Measurements from ENCODE around the gene EHBP1.
A peak's percentile ranks its signal among the peaks of the same experiment; 100 is the strongest.

EHBP1 gene

DNA sequence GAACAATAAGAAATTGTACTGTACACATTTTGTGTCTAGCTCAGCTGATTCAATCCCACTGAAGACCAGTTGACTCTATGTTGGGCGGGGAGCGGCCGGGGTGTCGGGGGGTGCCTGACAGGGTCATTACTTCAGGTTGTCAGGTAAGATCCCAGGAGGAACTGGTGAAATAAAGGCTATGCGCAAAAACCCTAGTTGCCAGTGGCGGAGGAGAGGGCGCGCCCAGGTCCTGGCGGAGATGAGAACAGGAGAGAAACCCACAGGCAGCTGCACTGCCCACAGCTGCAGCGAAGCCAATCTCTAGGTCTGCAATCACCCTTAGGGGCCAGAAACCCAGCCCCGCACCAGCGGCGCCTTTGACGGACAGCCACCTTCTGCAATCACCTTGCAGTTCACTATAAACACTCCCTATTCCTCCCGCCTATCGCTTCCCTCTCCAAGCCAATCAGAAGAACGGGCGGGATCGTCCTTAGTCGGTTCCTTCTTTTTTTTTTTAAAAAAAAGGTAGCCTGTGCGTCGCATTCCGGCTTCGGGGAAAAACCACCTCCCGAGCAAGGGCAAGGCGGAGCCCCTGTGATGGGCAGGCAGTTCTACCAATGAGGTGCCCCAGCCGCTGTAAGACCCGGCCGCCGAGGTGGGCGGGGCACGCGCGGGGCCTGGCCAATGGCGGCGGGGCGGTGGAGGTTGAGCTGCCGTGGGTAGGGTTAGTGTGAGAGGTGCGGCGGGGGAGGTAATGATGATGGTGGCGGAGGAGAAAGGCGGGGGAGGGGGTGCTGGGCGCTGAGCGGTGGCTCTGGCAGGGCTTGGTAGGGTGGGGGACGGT, at the start of gene EHBP1:
TSS of gene EHBP1 (plus strand) at position 707 of the 823 bp plus-strand sequence. CDS start 1,479 bp downstream, outside the sequence.
- DNase-seq (ENCODE audit: low read depth in 2 of 2, low spot score in 1 of 2): peak; percentile 94 to 96

DNA sequence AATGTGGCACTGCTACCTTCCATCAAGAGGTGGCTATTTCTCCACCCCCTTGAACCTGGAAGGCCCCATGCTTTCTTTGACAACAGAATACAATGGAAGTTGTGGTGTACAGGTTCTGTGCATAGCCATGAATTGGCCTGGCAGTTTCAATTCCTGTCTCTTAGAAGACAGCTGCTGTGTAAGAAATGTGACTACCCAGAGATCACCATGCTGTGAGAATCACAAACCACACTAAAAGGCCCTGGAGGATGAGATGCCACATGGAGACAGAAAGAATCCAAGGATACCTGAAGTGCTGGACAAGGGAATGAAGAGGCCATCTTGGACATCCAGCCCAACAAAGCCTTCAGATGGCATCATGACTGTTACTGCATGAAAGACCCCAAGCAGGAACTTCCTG, 47.7 kb upstream of the EHBP1 start:
- DNase-seq (ENCODE audit: low read depth in 2 of 2, low spot score in 1 of 2): no peak

DNA sequence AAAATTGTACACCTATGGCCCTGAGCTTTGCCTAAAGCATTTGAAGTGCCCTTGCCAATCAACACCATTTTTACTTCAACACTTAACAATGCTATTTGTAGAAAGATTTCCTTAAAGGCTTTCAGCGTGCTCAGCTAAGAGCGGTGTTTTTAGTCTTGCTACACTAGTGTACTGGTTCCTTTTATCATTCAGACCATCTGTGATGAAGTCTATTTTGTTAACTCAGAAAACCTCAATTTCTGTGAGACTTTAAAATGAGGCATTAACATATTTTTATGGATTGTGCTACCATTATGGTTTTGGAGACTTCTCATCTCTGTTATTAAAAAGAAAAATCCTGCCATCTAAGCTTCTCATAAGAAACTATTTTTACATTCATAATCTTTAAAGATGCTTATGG, 46.6 kb upstream of the EHBP1 start:
- no peak for DNase-seq (ENCODE audit: low read depth in 2 of 2, low spot score in 1 of 2)

DNA sequence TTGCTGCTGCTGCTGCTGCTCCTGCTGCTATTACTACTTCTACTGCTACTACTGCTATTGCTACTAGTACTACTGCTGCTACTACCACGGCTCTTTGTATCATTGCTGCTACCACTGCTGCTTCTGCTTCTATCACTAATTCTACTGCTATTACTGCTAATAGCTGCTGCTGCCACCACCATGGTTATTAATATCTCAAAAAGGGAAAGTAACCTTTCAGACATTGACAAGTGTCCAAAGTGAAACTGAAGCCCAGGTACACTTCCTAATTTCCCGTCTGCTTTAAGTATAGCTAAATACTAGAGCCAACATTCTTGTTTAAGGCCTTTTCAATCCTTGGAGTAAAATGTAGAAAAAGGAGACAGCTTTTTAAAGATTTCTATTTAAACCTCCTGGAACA, 45.4 kb upstream of the EHBP1 start:
- DNase-seq (ENCODE audit: low read depth in 2 of 2, low spot score in 1 of 2): no peak

DNA sequence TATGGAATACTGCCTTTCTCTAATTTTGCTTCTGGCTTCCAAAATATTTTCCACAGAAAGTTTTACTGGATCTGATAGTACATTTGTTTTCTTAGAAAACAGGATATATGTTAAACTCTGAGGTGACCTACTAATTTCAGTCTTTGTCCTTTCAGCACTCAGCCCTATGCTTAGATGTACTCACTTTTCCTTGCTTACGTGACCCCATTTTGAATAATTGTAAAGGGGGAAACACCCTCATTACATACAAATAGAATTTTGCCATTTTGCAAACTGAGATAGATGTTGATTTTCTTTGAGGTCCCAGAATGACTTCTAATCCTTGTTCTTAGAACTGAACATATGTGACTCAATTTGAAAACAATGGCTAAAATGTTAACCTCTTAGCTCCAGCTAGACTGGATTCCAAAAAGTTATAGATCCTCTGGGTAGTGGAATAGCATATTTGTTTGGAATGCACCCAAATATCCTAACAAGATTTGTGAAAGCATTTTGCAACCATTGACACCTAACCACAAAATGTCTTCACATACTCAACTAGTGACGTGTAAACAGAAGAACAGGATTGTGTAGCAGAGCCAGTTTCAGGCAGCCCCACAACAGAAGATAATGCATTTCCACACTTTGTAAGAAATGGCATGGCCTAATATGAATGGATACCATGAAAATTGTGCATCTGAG, 44.8 kb upstream of the EHBP1 start:
- no peak for DNase-seq (ENCODE audit: low read depth in 2 of 2, low spot score in 1 of 2)

DNA sequence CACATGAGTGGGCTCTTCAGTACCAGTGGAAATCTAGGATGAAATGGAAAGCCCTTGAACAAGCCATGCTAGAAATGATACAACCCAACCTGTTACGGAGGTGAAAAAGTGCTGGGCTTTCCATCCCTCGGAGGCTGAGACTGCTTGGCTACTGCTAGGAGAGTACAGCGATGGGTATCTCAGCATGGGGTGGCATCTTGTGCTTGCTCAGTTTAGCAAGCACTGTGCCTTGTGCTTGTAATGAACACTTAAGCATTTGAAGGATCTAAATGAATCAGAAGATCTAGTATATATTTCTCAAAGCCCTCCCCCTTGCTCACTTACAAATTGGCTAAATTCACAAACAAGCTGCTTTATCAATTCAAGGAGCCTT, 44.3 kb upstream of the EHBP1 start:
- DNase-seq (ENCODE audit: low read depth in 2 of 2, low spot score in 1 of 2): no peak

DNA sequence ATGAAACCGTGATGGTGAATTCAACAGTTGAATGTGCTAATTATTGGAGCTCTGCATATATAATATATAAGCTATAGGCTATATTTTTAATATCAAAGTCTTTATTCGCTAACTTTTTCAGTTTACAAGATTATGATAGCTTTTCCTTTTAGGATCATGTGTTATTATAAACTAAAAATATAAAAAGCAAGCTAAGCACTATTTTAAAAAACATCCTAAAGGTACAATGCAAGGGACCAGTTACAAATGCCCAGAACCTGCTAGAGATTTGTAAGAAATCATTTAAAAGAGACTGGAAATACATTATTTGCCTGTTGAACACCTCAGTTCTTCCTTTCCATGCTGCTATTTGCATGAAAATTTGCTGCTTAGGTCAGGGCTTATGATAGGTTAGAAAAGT, 43.4 kb upstream of the EHBP1 start:
- no peak for DNase-seq (ENCODE audit: low read depth in 2 of 2, low spot score in 1 of 2)

DNA sequence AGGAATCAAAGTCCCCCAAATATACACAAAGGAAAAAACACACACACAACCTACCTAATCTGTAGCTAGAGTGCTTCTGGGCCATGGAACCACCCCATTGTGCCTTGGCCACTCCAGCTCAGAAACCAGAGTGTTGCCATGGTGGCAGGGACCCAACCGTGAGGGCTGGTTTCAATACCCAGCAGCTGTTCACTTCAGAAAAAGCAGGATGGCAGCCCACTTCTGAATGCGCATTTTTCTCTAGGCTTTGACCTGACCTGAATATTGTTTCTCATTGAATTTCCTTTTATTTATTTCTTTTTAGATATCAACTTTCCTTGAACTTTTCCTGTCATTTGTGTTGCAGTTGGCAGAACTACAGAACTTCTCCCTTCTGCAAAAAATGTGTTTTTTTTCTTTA, 43.0 kb upstream of the EHBP1 start:
- no peak for DNase-seq (ENCODE audit: low read depth in 2 of 2, low spot score in 1 of 2)

DNA sequence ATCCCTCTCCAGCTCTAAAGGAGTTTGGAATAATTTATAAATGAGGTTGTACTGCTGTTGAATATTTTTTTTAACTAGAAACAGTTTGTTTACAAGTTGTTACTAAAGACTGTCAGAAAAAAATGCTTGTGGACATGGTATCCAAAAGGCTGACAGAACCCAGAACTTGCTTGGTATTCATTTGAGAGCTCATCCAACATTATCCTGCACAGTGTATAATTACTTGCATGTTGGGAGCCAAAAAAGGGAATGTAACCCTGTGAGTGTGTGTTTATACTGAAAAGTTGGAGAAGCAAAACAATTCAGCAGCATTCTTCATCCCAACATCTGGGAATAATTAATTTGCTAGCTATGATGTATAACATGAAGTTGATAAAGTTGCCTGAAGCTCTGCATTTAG, 42.1 kb upstream of the EHBP1 start:
- DNase-seq (ENCODE audit: low read depth in 2 of 2, low spot score in 1 of 2): no peak

DNA sequence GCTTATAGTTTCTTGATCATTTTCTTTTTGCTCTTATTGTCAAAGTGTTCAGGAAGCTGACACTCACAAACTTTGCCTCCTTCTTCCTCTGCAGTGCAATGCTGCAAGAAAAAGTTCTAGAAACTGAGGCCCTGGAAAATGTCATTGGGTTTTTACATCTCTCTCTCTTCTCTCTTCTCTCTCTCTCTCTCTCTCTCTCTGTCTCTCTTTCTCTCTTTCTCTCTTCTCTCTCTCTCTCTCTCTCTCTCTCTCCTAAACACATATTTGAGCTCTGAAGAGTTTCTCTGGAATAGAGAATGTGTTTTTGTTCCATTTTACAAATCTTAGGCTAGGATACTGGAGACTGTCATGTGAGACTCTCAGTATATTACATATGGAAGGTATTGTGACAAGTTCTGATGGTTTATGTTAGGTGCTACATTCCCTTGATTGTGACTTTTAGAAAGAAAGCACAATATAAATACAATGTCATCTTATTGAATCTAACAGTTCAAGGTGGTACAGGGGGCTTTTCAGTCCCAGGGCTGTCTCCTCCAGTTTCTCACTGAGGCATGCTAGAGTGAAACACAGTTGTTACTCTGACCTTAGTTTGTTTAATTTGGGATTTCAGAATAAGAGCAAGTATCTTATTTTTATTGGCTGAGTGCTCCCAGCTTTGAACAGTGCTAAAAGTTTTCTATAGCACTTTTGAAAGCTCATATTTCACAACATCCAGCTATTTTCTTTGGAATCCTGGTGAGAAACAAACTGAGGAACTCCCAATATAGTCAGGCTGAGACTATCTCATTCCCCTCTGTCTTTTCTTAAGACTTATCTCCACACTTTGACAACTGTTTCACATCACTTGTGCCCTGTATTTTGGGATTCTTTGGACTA, 41.4 kb upstream of the EHBP1 start:
- DNase-seq (ENCODE audit: low read depth in 2 of 2, low spot score in 1 of 2): no peak

DNA sequence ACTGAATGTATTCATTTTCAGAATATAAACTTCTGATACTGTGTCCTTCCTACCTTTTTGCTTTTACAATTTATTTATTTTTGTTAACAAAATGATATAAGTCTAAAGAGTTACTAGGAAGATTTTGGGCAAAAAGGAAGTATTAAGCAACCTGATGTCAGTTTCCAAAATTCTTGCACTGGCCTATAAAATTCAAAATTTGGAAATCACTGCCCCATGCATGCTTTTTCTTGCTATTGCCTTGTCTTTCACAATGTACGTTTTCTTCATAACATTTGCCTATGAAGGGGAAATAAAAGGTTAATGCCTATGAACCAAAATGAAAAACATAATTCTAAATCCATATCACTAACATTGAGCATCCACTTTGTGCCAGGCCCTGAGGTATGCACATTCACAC, 40.1 kb upstream of the EHBP1 start:
- no peak for DNase-seq (ENCODE audit: low read depth in 2 of 2, low spot score in 1 of 2)

DNA sequence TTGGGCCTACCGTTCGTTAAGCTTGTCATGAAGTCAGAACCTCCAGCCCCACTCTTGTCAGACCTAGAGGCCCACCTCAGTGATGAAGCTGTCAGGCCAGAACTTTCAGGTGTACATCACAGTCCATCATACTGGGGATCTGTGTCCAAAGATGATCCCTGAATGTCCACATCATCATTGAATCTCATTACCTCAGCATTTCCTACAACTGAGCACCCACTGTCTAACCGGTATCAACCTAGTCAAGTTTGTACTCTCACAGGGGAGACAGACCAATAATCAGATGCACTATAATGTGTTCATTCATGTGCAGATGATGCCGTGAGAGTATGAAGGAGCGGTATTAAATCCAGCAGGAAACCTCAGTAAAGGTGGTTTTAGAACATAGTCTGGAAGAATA, 36.3 kb upstream of the EHBP1 start:
- DNase-seq (ENCODE audit: low read depth in 2 of 2, low spot score in 1 of 2): no peak

DNA sequence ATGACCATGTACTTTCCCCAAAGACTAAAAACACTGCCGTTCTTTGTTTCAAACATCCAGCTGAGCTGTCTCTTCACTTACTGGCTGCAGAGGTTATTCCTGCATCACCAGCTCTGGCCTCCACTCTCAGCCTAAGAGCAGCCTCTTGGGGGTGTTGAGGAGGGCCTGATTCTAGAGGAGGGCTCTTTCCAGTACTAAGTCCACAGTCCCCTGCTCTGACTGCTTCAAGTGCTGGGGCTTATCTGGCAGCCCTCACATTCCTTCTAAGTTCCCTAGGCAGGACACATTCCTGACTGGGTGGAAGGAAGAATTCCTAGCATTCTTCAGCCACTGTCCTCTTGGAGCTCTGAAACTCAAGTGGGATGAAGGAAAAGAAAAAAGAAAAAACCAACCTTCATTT, 32.9 kb upstream of the EHBP1 start:
- no peak for DNase-seq (ENCODE audit: low read depth in 2 of 2, low spot score in 1 of 2)

DNA sequence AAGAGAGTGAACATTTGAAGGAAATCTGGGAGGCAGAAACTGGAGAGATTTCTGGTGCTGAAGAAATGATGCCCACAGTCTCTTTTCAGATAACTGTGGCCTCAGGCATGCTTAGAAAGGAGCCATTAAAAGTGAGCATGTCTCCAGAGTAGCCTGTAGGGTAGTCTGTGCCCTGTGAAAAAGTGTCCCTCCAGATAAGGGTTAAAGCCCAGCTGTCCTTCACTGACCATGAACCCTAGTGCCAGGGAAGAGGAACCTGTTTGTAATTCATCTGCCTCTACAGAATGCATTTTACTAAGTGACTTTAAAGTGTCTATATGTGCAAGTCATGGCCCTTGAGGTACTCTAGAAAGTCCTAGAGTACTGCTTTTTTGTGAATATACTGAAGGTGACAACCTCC, 30.5 kb upstream of the EHBP1 start:
- DNase-seq (ENCODE audit: low read depth in 2 of 2, low spot score in 1 of 2): no peak

DNA sequence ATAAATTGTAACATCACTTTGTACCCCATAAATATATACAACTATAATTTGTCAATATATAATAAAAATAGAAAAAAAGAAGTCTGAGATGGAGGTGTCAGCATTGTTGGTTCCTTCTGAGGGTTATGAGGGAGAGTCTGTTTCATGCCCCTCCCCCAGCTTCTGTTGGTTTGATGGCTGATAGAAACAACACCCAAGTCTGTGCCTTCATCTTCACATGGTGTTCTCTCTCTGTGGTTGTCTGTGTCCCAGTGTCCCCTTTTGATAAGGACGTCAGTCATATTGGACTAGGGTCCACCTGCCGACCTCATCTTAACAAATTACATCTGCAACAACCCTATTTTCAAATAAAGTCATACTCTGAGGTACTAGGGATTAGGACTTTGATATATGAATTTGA, 20.3 kb upstream of the EHBP1 start:
- no peak for DNase-seq (ENCODE audit: low read depth in 2 of 2, low spot score in 1 of 2)

DNA sequence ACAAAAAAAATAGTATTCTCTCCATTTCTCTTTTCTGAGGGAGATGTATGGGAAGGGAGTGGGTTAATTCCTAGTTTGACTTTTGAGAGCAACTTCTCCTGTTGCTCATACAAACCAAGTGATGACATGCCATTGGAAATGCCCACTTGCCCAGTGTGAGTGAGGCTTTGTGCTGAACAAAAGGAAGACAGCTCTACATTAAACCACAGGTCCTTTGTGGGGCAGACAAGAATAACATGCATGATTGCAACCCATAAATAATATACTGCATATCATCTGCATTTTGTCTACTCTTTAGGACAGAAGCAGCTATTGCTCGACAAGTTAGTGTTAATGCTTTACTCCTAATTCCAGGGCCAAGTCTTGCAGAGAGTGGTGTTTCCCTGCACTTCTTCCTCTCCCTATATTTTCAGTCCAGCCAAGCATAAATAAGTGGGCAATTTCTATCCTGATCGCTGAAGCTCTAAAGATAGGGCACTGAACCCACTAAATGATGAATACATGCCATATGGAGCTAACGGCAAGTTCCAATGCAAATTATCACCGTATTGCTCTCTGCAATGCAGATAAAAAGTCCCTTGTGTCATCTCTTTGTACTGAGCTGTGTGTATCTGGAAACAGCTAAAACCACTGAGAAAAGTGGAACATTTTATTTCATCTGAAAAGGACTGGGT, 19.4 kb upstream of the EHBP1 start:
- DNase-seq (ENCODE audit: low read depth in 2 of 2, low spot score in 1 of 2): no peak

DNA sequence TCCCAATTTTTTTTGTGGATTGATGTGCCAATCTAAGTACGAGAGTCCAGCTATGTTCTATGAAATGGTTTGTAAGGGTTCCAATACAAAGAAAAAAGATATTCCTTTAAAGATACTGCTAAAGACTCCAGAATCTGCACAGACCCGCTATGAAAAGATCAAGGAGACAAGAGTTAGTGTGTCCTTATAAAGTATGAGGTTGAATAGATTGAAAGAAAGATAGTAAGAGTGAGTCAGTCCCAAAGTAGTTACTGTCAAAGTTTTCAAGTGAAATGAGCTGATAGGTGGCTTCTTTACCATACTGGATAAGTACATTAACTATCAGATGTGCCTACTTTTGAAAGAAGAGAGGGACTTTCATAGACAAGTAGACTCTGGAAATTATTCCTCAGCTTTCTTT, 17.9 kb upstream of the EHBP1 start:
- no peak for DNase-seq (ENCODE audit: low read depth in 2 of 2, low spot score in 1 of 2)

DNA sequence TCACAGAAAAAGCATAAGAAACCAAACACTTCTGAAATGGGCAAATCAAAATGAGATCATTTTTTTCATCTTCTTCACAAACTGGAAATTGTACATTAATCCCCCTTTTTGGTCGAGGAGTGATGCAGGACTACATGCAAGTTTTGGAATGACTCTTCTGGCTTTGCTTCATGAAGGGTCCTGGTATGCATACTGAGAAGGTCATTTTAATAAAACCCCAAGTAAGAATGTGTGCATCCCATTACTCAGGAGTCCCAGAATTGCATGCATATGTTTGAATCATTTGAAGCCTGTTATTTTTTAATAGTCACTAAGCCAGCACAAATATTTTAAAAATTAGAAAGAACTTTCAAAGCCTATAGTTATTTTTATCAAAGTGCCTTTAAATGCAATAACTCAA, 16.7 kb upstream of the EHBP1 start:
- no peak for DNase-seq (ENCODE audit: low read depth in 2 of 2, low spot score in 1 of 2)

DNA sequence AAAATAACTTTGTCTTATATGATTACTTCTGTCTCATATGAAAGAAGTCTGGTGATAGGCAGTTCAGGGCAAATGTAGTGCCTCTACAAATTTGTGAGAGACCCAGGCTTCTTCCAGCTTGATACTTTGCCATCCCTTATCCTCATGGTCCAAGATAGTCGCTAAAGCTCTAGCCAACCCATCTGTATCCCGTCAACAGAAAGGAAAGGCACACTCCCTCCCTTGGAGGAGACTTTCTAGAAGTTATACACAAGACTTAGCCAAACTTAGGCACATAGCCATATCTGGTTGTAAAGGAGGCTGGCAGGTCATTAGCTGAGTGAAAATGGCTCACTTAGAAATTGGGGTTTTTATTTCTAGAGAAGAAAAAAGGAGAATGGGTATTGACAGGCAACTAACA, 14.3 kb upstream of the EHBP1 start:
- DNase-seq (ENCODE audit: low read depth in 2 of 2, low spot score in 1 of 2): no peak

DNA sequence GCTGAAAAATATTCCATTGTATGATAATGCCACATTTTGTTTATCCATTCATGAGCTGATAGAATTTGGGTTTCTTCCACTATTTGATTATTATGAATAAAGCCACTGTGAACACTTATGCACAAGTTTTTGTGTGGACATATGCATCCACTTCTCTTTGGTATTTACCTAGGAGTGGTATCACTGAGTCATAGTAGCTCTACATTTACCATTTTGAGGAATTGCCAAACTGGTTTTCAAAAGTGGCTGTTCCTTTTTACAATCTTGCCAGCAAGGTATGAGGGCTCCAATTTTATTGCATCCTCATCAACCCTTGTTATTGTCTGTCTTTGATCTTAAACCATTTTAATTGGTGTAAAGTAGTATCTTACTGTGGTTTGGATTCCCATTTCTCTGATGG, 13.3 kb upstream of the EHBP1 start:
- no peak for DNase-seq (ENCODE audit: low read depth in 2 of 2, low spot score in 1 of 2)

DNA sequence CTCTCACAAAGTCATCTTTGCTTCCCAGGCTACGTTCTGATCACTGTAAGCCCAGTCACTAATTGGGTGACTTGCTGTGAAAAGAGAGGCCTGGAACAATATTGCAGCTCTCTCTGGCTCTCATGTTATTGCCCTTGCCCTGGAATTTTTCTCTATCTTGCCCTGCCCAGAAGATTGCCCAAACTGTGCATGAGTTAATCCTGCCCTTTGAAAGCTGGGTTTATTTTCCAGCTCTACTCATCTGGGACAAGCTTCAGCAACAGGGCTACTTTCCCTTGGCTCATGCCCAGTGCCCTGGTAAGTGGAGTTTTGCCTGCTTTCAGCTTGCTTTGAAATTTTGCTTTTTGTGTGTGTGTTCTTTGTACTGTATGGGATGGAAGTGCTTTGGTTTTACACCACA, 6.9 kb upstream of the EHBP1 start:
- no peak for DNase-seq (ENCODE audit: low read depth in 2 of 2, low spot score in 1 of 2)

DNA sequence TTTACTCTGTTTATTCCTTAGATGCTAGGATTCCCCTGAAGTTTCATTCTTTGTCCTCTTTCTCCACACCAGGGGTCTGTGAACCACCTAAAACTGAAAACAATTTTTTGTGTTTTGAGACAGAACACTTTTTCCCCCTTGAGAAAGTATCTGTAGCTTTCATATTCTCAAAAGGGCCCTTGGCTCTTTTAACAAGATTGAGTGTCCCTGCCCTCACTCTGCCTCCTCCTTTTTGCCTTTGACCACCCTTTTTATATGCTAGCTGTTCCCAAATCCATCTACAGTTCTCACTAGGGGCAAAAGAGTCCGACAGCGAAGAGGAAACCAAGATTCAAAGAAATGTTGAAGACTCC, 883 bp upstream of the EHBP1 start:
- DNase-seq (ENCODE audit: low read depth in 2 of 2, low spot score in 1 of 2): no peak

Data from stimulated activated CD8-positive, alpha-beta memory T cell treated with anti-CD3 and anti-CD28 coated beads, Interleukin-4, amount 100 ng/mL, for 4 hours (primary cell).